Measurements from ENCODE around the gene NAALADL2. TPM values are rescaled to one million over a fixed set of nuclear protein-coding genes. Genes with fewer than 3 reads are reported as not detected.

NAALADL2 gene
- total RNA-seq, 1 experiment from 2014 or later, result 1.9 TPM

GRCh38 chr3:174882789-174883188 lies 23.7 kb downstream of the NAALADL2 start:
- intact Hi-C loops (cut with micrococcal nuclease), result no loop called here
- no peaks in the 10 kb centered on the region for H3K9me3 ChIP-seq (ENCODE audit: low read length)
- no peak overlapping the region for H3K9ac ChIP-seq (ENCODE audit: low read length)
- no peaks in the 10 kb centered on the region for H4K20me1 ChIP-seq (ENCODE audit: low read length)
- H3K27ac ChIP-seq (ENCODE audit: low read length), result no peak overlapping the region
- no peak overlapping the region for H3K4me3 ChIP-seq (ENCODE audit: low read length)
- H3F3A ChIP-seq (ENCODE audit: low read length, unreplicated experiment), result no peaks in the 10 kb centered on the region
- BruUV-seq (replicated peaks), result no TSS peak
- no peaks in the 10 kb centered on the region for H3K9me2 ChIP-seq (replicated peaks; ENCODE audit: low read length)
- DNase-seq (no peak), ATAC-seq (no peak)
- TF ChIP-seq EZH2phosphoT487 (IDR thresholded peaks at IDR 0.05; ENCODE audit: borderline replicate concordance, low read length) (no peak), EZH2 (IDR thresholded peaks at IDR 0.05; ENCODE audit: low read length, unreplicated experiment) (no peak), CTCF (conservative IDR thresholded peaks at IDR 0.05; ENCODE audit: low read depth, low read length) (no peak)
- H2AFZ ChIP-seq (ENCODE audit: low read length), result no peak overlapping the region
- no peaks in the 10 kb centered on the region for H3K36me3 ChIP-seq (ENCODE audit: low read depth, low read length)
- H3K27me3 ChIP-seq (ENCODE audit: low read length), result no peaks in the 10 kb centered on the region
- POLR2A ChIA-PET (ENCODE audit: unreplicated experiment), result no interaction called here
- no peaks in the 10 kb centered on the region for H3K79me2 ChIP-seq (ENCODE audit: low read length)
- no peak overlapping the region for H3K4me2 ChIP-seq (ENCODE audit: low read length)
- no peaks in the 10 kb centered on the region for H3K4me1 ChIP-seq (ENCODE audit: insufficient read depth, low read length)
- CTCF ChIA-PET, result no interaction called here

- intact Hi-C loops (cut with micrococcal nuclease), result no loop called here
- no peak overlapping the region for H2AFZ ChIP-seq (ENCODE audit: low read length)
- no peaks in the 10 kb centered on the region for H3K9me2 ChIP-seq (replicated peaks; ENCODE audit: low read length)
- TF ChIP-seq EZH2 (IDR thresholded peaks at IDR 0.05; ENCODE audit: low read length, unreplicated experiment) (no peak), CTCF (conservative IDR thresholded peaks at IDR 0.05; ENCODE audit: low read depth, low read length) (no peak), EZH2phosphoT487 (IDR thresholded peaks at IDR 0.05; ENCODE audit: borderline replicate concordance, low read length) (no peak)
- H3K4me1 ChIP-seq (ENCODE audit: insufficient read depth, low read length), result no peaks in the 10 kb centered on the region
- H3K4me2 ChIP-seq (ENCODE audit: low read length), result no peak overlapping the region
- no peaks in the 10 kb centered on the region for H3K36me3 ChIP-seq (ENCODE audit: low read depth, low read length)
- ChIA-PET CTCF (no interaction called here), POLR2A (ENCODE audit: unreplicated experiment) (no interaction called here)
- no peak overlapping the region for H3K4me3 ChIP-seq (ENCODE audit: low read length)
- no peaks in the 10 kb centered on the region for H3K9me3 ChIP-seq (ENCODE audit: low read length)
- no peaks in the 10 kb centered on the region for H4K20me1 ChIP-seq (ENCODE audit: low read length)
- H3K27me3 ChIP-seq (ENCODE audit: low read length), result no peaks in the 10 kb centered on the region
- H3K27ac ChIP-seq (ENCODE audit: low read length), result no peak overlapping the region
- no peak for DNase-seq
- H3F3A ChIP-seq (ENCODE audit: low read length, unreplicated experiment), result no peaks in the 10 kb centered on the region
- H3K79me2 ChIP-seq (ENCODE audit: low read length), result no peaks in the 10 kb centered on the region
- no peak for ATAC-seq
- no TSS peak for BruUV-seq (replicated peaks)
- H3K9ac ChIP-seq (ENCODE audit: low read length), result no peak overlapping the region
These were observed 24.9 kb downstream of the NAALADL2 start for GRCh38 chr3:174883881-174884675.

- no peaks in the 10 kb centered on the region for H3K4me1 ChIP-seq (ENCODE audit: insufficient read depth, low read length)
- H3K79me2 ChIP-seq (ENCODE audit: low read length), result no peaks in the 10 kb centered on the region
- no peak overlapping the region for H2AFZ ChIP-seq (ENCODE audit: low read length)
- H3K27me3 ChIP-seq (ENCODE audit: low read length), result no peaks in the 10 kb centered on the region
- ChIA-PET CTCF (no interaction called here), POLR2A (ENCODE audit: unreplicated experiment) (no interaction called here)
- TF ChIP-seq EZH2 (IDR thresholded peaks at IDR 0.05; ENCODE audit: low read length, unreplicated experiment) (no peak), EZH2phosphoT487 (IDR thresholded peaks at IDR 0.05; ENCODE audit: borderline replicate concordance, low read length) (no peak), CTCF (conservative IDR thresholded peaks at IDR 0.05; ENCODE audit: low read depth, low read length) (no peak)
- H3K9me2 ChIP-seq (replicated peaks; ENCODE audit: low read length), result no peaks in the 10 kb centered on the region
- no peaks in the 10 kb centered on the region for H3K36me3 ChIP-seq (ENCODE audit: low read depth, low read length)
- H4K20me1 ChIP-seq (ENCODE audit: low read length), result no peaks in the 10 kb centered on the region
- no peaks in the 10 kb centered on the region for H3K9me3 ChIP-seq (ENCODE audit: low read length)
- DNase-seq (no peak), ATAC-seq (no peak)
- H3K4me3 ChIP-seq (ENCODE audit: low read length), result no peak overlapping the region
- intact Hi-C loops (cut with micrococcal nuclease), result no loop called here
- no peak overlapping the region for H3K4me2 ChIP-seq (ENCODE audit: low read length)
- BruUV-seq (replicated peaks), result no TSS peak
- H3K9ac ChIP-seq (ENCODE audit: low read length), result no peak overlapping the region
- no peaks in the 10 kb centered on the region for H3F3A ChIP-seq (ENCODE audit: low read length, unreplicated experiment)
- H3K27ac ChIP-seq (ENCODE audit: low read length), result no peak overlapping the region
These were observed 25.8 kb downstream of the NAALADL2 start for GRCh38 chr3:174884776-174885568.
